Measurements from ENCODE around the gene TRIM9. TPM values are rescaled to one million over a fixed set of nuclear protein-coding genes. Genes with fewer than 3 reads are reported as not detected.

The TRIM9 gene
- total and polyA plus RNA-seq, 2 of the 4 experiments (the other 2 are of a cell fraction): under 0.01 to 0.09 TPM

GRCh38 chr14:50928002-50928635 lies 166.8 kb downstream of the TRIM9 start:
- peak; percentile 85 for ATAC-seq (ENCODE audit: low read depth)
- intact Hi-C loops (cut with micrococcal nuclease): no loop called here
- 100% methylated on average over 2 of the region's 6 CpGs; no CpG with 5 or more reads in 1 of the 2 experiments for WGBS, 2 experiments (ENCODE audit: extremely low coverage in 2 of 2, insufficient read length in 1 of 2)

More at GRCh38 chr14:50928002-50928635, 166.8 kb downstream of the TRIM9 start:
- H3K4me3 ChIP-seq (ENCODE audit: insufficient read depth, low read depth, low read length): no peak overlapping the region
- H2AK9ac ChIP-seq (replicated peaks; ENCODE audit: low read depth, low read length, poor library complexity): peak overlapping the region; percentile 52
- H3K4ac ChIP-seq (ENCODE audit: low read depth, low read length): no peak overlapping the region
- H3K14ac ChIP-seq (replicated peaks; ENCODE audit: low read depth, low read length): no peak overlapping the region
- no peak overlapping the region for H3K18ac ChIP-seq (ENCODE audit: low read depth, low read length)
- no peak overlapping the region for H3K4me2 ChIP-seq (ENCODE audit: low read depth, low read length)
- in situ Hi-C loops (cut with MboI; ENCODE audit: low sequenced_read_pairs) (no loop called here), dilution Hi-C loops (cut with HindIII; ENCODE audit: low sequenced_read_pairs, unreplicated experiment) (no loop called here)
- H3K79me1 ChIP-seq (ENCODE audit: low read depth in 1 of 2, low read length in 2 of 2): no peaks in the 10 kb centered on the region
- ChIA-PET POLR2A (ENCODE audit: unreplicated experiment) (no interaction called here), CTCF (interaction anchor here (0.7 kb wide), 1 partner anchor 208 kb away, joined by 3 read pairs; no protein-coding TSS in a partner anchor)
- peak overlapping the region; percentile 30 for H2BK5ac ChIP-seq (ENCODE audit: low read depth, low read length, poor library complexity, severe bottlenecking)
- H3K56ac ChIP-seq (ENCODE audit: extremely low read depth, insufficient read depth, low read length): no peak overlapping the region
- no peak overlapping the region for H3K9ac ChIP-seq (ENCODE audit: low read depth, low read length)
- no peak overlapping the region; the same call in 1 of the 2 replicates for H2BK20ac ChIP-seq (ENCODE audit: low read depth, low read length)
- peaks cover 16% of the 10 kb centered on the region for H3K36me3 ChIP-seq (ENCODE audit: control insufficient read depth, insufficient read depth, low read length)
- H4K8ac ChIP-seq (ENCODE audit: low read depth in 2 of 2, low read length in 2 of 2): no peak overlapping the region
- TF ChIP-seq CEBPB (IDR thresholded peaks at IDR 0.05; ENCODE audit: low read depth, low read length) (peak; percentile 95), CTCF (conservative IDR thresholded peaks at IDR 0.05; ENCODE audit: low read depth, low read length) (no peak), USF2 (IDR thresholded peaks at IDR 0.05; ENCODE audit: low read depth, low read length) (no peak), RCOR1 (IDR thresholded peaks at IDR 0.05; ENCODE audit: insufficient replicate concordance, low read length) (no peak)
- H3K9me1 ChIP-seq (ENCODE audit: insufficient read depth, low read length): peaks cover 2% of the 10 kb centered on the region; the same call in 1 of the 2 replicates
- H3K27me3 ChIP-seq (ENCODE audit: control insufficient read depth, insufficient read depth, low read length): no peaks in the 10 kb centered on the region
- peaks cover 3% of the 10 kb centered on the region for H3K4me1 ChIP-seq (ENCODE audit: control insufficient read depth, insufficient read depth, low read length)
- H3K9me3 ChIP-seq (ENCODE audit: control insufficient read depth, insufficient read depth, low read length): no peaks in the 10 kb centered on the region
- H4K20me1 ChIP-seq (ENCODE audit: insufficient read depth, low read length): no peaks in the 10 kb centered on the region
- no peak overlapping the region for H2BK15ac ChIP-seq (ENCODE audit: low read depth, low read length)
- H2AK5ac ChIP-seq (ENCODE audit: low read depth, low read length): no peak overlapping the region
- no TSS peak for BruUV-seq (replicated peaks)
- H3K27ac ChIP-seq (ENCODE audit: insufficient read depth, low read length): no peak overlapping the region
- peak; percentile 85 for DNase-seq
- H4K5ac ChIP-seq (ENCODE audit: low read depth, low read length): no peak overlapping the region
- H3K23ac ChIP-seq (ENCODE audit: low read depth, low read length): no peak overlapping the region
- no peak overlapping the region for H2BK120ac ChIP-seq (ENCODE audit: low read depth, low read length)
- H2AFZ ChIP-seq (replicated peaks; ENCODE audit: low read length, poor library complexity): no peak overlapping the region
- no peak overlapping the region for H4K91ac ChIP-seq (ENCODE audit: insufficient read depth, low read depth, low read length)

Data from IMR-90 (cell line).